ENCODE results near the gene SYNE1.

GRCh38 chr6:152391179-152391880 lies 245.8 kb downstream of the SYNE1 start:
- TF ChIP-seq CTCF (IDR thresholded peaks at IDR 0.05) (no peak), POLR2A (IDR thresholded peaks at IDR 0.05) (no peak), EP300 (IDR thresholded peaks at IDR 0.05) (no peak)
